ENCODE results near the gene CR2. TPM values are rescaled to one million over a fixed set of nuclear protein-coding genes. Genes with fewer than 3 reads are reported as not detected.
"Not testable (repeated sequence)": the region's sequence is repeated elsewhere in the genome, so short reads cannot be mapped to it uniquely, and the experiment has no call there.

CR2 gene
- total RNA-seq, 1 donor from 2014 or later = not detected

GRCh38 chr1:207510444-207510843 lies 56.3 kb downstream of the CR2 start:
- Mint-ChIP-seq H3K27me3 (ENCODE audit: unreplicated experiment) (no peaks in the 10 kb centered on the region), H3K4me1 (ENCODE audit: unreplicated experiment) (no peaks in the 10 kb centered on the region), H3K4me3 (ENCODE audit: unreplicated experiment) (no peak overlapping the region), H3K36me3 (ENCODE audit: low read depth, unreplicated experiment) (no peaks in the 10 kb centered on the region), H3K9me3 (ENCODE audit: unreplicated experiment) (no peaks in the 10 kb centered on the region), H3K27ac (ENCODE audit: unreplicated experiment) (peak overlapping the region; percentile 15)
- no peak for TF ChIP-seq CTCF (IDR thresholded peaks at IDR 0.05; ENCODE audit: unreplicated experiment)
- no peak for DNase-seq (ENCODE audit: low spot score)

GRCh38 chr1:207514890-207515289 lies 60.8 kb downstream of the CR2 start:
- Mint-ChIP-seq H3K36me3 (ENCODE audit: low read depth, unreplicated experiment) (no peaks in the 10 kb centered on the region), H3K4me1 (ENCODE audit: unreplicated experiment) (no peaks in the 10 kb centered on the region), H3K27me3 (ENCODE audit: unreplicated experiment) (no peaks in the 10 kb centered on the region), H3K27ac (ENCODE audit: unreplicated experiment) (no peak overlapping the region), H3K9me3 (ENCODE audit: unreplicated experiment) (no peaks in the 10 kb centered on the region), H3K4me3 (ENCODE audit: unreplicated experiment) (no peak overlapping the region)
- TF ChIP-seq CTCF (IDR thresholded peaks at IDR 0.05; ENCODE audit: unreplicated experiment) = no peak
- no peak for DNase-seq (ENCODE audit: low spot score)

GRCh38 chr1:207516729-207517128 lies 62.6 kb downstream of the CR2 start:
- H3K4me1 Mint-ChIP-seq (ENCODE audit: unreplicated experiment) = no peaks in the 10 kb centered on the region
- no peaks in the 10 kb centered on the region for H3K9me3 Mint-ChIP-seq (ENCODE audit: unreplicated experiment)
- H3K27ac Mint-ChIP-seq (ENCODE audit: unreplicated experiment) = no peak overlapping the region
- H3K4me3 Mint-ChIP-seq (ENCODE audit: unreplicated experiment) = no peak overlapping the region
- no peaks in the 10 kb centered on the region for H3K36me3 Mint-ChIP-seq (ENCODE audit: low read depth, unreplicated experiment)
- TF ChIP-seq CTCF (IDR thresholded peaks at IDR 0.05; ENCODE audit: unreplicated experiment) = no peak
- H3K27me3 Mint-ChIP-seq (ENCODE audit: unreplicated experiment) = no peaks in the 10 kb centered on the region
- no peak for DNase-seq (ENCODE audit: low spot score)

GRCh38 chr1:207518608-207519236 lies 64.6 kb downstream of the CR2 start:
- Mint-ChIP-seq H3K4me1 (ENCODE audit: unreplicated experiment) (no peaks in the 10 kb centered on the region), H3K27me3 (ENCODE audit: unreplicated experiment) (no peaks in the 10 kb centered on the region), H3K4me3 (ENCODE audit: unreplicated experiment) (no peak overlapping the region), H3K27ac (ENCODE audit: unreplicated experiment) (no peak overlapping the region), H3K36me3 (ENCODE audit: low read depth, unreplicated experiment) (no peaks in the 10 kb centered on the region), H3K9me3 (ENCODE audit: unreplicated experiment) (no peaks in the 10 kb centered on the region)
- no peak for DNase-seq (ENCODE audit: low spot score)
- TF ChIP-seq CTCF (IDR thresholded peaks at IDR 0.05; ENCODE audit: unreplicated experiment) = no peak

- no peaks in the 10 kb centered on the region for H3K36me3 Mint-ChIP-seq (ENCODE audit: low read depth, unreplicated experiment)
- H3K9me3 Mint-ChIP-seq (ENCODE audit: unreplicated experiment) = no peaks in the 10 kb centered on the region
- H3K27ac Mint-ChIP-seq (ENCODE audit: unreplicated experiment) = no peak overlapping the region
- TF ChIP-seq CTCF (IDR thresholded peaks at IDR 0.05; ENCODE audit: unreplicated experiment) = no peak
- no peak for DNase-seq (ENCODE audit: low spot score)
- no peaks in the 10 kb centered on the region for H3K27me3 Mint-ChIP-seq (ENCODE audit: unreplicated experiment)
- H3K4me1 Mint-ChIP-seq (ENCODE audit: unreplicated experiment) = no peaks in the 10 kb centered on the region
- no peak overlapping the region for H3K4me3 Mint-ChIP-seq (ENCODE audit: unreplicated experiment)
Observed at GRCh38 chr1:207519505-207520399, 65.6 kb downstream of the CR2 start.

- H3K9me3 Mint-ChIP-seq (ENCODE audit: unreplicated experiment); H3K27ac Mint-ChIP-seq (ENCODE audit: unreplicated experiment); H3K4me3 Mint-ChIP-seq (ENCODE audit: unreplicated experiment); H3K36me3 Mint-ChIP-seq (ENCODE audit: low read depth, unreplicated experiment); H3K27me3 Mint-ChIP-seq (ENCODE audit: unreplicated experiment); DNase-seq (ENCODE audit: low spot score); H3K4me1 Mint-ChIP-seq (ENCODE audit: unreplicated experiment): not testable (repeated sequence)
Observed at GRCh38 chr1:207520400-207521345, 66.5 kb downstream of the CR2 start.
